SU-DHL-6 (cell line): Measurements from ENCODE around the gene PDIA5.

Experiments used
- EZH2phosphoT487 ChIP-seq: fragments of 200-600 bp; sonication (generic), shearing (Covaris generic); conservative IDR thresholded peaks from 2 replicates; pipeline ENCODE4 v1.6.1; 2018; ENCODE audit warnings: mild to moderate bottlenecking, antibody characterized with exemption, low read length, moderate library complexity, mixed read lengths
- TF ChIP-seq, protein P1 (sequence below): fragments of 200-600 bp; sonication (generic); IDR thresholded peaks from one replicate; pipeline ENCODE4 v1.5.1; 2017; ENCODE audit warnings: antibody characterized with exemption, mild to moderate bottlenecking, low read length, moderate library complexity; ENCODE audit not compliant: insufficient read depth, poor library complexity, severe bottlenecking

- TF ChIP-seq, protein P1, sequence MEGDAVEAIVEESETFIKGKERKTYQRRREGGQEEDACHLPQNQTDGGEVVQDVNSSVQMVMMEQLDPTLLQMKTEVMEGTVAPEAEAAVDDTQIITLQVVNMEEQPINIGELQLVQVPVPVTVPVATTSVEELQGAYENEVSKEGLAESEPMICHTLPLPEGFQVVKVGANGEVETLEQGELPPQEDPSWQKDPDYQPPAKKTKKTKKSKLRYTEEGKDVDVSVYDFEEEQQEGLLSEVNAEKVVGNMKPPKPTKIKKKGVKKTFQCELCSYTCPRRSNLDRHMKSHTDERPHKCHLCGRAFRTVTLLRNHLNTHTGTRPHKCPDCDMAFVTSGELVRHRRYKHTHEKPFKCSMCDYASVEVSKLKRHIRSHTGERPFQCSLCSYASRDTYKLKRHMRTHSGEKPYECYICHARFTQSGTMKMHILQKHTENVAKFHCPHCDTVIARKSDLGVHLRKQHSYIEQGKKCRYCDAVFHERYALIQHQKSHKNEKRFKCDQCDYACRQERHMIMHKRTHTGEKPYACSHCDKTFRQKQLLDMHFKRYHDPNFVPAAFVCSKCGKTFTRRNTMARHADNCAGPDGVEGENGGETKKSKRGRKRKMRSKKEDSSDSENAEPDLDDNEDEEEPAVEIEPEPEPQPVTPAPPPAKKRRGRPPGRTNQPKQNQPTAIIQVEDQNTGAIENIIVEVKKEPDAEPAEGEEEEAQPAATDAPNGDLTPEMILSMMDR: no peak
- TF ChIP-seq EZH2phosphoT487: no peak
Observed at GRCh38 chr3:123105201-123106189, 38.7 kb downstream of the PDIA5 start.
